GM21423 (cell line): Measurements from ENCODE around the gene NRIP1.

Experiments
- ATAC-seq: cut with Tn5 transposase; IDR thresholded peaks from one replicate; pipeline ENCODE4 v1.9.1; 2021; ENCODE audit warnings: mild to moderate bottlenecking, moderate library complexity; ENCODE audit not compliant: unreplicated experiment

Gene NRIP1

DNA sequence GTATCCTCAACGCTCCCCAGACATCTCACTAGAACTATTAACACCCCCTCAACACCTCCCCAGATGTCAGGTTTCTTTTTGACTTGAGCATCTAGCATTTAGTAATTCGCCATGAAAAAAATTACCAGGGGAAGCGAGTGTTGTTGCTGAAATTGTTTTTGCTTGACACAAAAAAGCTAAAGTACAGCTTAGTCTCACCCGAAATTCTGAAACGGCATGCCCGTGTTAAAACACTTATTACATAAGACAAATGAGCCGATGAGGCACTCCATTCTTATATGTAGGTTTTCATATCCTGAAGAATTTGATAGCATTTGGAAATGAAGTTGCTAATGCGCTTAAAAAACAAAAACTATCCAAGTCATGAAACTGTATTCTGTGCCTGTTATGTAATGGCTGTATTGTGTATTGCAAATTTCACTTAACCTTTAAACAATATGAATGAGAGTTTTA, 1.3 kb upstream of the NRIP1 start:
- ATAC-seq, result no peak

DNA sequence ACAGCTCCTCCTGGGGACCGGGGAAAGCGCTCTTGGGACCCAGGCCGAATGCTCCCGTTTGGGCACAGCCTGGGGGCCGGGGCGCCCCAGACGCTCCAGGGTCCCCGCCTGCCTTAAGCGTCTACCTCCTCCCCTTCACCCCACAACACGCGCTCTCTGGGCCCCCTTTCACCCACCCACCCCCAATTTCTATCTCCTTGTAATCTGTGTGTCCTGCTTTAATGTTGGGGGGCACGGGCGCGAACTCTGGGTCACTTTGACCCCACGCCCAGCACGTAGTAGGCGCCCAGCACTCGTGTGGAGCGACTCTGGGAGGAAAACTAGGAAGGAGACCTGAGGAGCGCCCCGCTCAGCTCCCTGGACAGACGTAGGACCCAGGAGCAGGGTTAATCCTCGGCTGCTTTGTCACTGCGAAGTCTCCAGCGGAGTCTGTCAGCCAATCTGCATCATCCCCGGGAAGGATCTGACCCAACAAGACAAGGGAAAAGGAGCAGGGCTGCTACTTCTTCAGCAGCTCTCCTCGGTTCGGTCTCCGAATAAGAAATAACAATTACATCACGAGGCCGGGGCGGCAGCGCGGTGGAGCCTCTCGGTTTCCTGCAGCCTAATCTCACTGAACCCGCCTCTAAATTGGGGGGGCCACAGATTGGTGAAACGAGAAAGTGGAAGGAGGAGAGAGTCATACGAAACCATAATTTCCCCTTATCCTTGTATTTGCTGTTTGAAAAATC, 757 bp upstream of the NRIP1 start:
- ATAC-seq, result no peak

DNA sequence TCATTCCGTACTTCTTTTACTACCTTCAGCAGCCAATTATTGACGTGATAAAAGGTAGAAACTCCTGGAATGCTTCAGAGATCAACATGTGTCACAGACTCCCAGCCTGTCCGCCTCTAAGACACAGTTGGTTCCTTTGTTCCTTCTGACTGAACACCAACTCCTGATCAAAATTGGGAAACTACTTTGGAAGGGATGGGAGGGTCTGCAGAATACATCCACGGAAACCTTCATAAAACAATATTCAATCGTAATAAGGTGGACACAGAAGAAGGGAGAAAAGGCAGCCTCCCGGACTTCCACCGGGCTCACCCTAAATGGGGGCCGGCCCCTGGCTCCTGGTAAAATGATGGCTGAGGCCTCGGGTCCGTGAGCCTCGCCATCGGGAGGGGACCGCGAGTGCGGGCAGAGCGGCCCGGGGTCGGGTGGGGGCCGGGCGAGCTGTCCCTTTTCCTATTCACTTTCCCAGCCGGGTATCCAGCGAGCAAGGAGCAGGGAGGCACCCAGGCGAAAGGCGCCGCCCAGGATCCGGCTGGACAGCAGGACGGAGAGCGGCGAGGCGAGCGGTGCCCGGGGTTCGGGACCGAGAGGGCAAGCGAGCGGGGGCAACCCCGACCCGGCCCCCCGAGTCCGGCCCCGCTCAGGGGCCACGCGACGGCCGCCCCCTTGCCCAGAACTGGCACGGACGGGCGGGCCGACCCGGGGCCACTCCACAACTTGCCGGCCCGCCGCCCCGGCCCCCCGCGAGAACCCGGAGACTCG, 805 bp downstream of the NRIP1 start:
- ATAC-seq, result no peak

DNA sequence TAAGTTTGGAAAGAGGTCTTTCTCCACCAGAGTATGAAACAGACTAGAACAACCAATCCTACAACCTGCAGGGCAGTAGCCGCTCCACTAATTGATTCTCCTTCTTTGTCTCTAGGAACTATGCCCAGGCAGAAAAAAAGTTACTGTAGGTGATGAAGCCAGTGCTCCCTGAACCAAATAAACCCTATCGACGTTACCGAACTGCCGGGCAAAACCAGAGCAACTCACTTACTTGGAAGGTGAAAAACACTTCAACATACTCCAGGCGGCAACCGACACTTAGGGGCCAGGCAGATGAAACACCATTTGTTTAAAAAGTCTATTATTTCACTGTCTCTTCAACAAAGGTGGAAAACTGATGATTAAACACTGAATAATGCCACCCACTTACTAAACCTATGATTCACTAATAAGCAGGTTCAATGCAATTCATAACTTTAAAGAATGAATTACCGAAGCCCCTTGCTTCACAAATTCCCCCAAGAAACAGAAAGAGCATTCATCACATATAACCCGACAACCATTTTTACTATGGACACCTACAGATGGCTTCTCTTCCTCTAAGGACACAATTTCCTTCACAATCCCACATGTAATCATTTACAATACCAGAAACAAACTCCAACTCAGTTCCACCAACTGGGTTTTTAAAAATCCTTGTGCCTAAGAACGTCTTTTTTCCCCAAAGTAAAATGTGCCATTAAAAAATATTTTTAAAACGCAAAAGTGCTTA, 1.6 kb downstream of the NRIP1 start:
- no peak for ATAC-seq

DNA sequence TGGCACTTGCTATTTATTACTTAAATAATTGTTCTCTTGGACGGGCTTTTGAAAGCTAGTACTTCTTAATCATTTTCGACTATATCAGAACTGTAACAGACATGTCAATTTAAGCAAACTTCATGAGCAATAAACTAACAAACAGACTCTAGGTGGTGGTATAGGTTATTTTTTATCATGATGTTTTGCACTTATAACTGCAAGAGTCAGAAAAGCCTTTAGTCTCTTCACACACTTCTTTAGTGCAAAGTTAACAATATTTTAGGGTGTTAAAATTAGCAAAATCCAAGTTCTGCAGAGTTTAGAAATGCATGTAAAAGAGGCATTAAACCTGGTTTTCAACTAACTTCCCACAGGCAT, 2.2 kb downstream of the NRIP1 start:
- ATAC-seq, result no peak

DNA sequence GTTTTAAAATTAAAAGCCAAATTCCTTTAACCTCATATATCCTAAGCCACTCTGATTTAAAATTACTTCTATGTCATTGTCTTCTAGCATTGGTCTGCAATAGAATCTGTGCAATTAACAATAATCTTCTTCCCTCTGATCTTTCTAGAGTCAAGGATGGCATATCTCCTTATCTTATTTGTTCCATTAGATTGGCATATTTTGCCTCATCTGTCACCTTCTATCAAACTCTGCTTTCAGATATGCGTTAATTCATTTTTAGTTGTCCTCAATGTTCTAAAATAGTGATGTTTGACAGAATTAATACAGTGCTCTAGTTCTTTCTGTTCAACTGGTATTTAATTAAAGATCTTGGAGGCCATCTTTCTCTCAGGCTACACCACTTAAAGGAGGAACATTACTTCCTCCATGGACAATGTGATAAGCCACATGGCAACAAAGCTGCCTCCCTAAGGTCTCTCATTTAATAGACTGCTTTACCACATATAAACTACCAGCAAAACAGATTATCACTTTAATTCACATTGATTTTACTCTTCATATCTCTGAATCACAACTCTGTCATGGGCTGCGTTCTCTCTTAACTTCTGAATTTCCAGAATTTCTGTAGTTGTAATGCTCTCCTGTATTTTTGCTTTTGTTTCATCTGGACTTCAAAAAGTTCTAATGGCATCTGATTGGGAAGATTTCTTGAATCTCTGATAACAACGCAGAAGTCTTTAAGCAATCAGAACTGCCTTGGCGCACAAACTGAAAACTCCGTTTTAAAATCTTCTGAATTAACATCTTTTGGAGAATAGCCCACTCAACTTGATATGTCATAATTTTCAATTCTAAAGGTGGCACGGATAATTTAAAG, 2.8 kb downstream of the NRIP1 start:
- ATAC-seq, result no peak

DNA sequence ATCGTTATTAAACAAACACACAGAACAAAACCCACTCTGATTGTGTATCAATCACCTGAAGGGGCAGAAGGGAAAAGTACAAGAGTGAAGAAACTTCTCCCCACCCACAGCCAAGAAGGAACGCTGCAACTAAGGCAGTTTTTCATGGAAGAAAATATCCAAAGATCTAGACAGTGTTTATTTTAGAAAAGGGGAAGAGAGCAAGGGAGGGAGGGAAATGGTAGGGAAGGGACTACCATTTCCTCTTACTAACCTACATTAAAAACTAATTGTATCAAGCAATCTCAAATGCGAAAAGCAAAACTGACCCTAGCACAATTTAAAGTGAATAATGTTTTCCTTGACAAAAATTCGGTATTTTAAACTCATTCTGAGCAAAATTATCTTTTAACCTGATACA, 3.5 kb downstream of the NRIP1 start:
- ATAC-seq, result no peak

DNA sequence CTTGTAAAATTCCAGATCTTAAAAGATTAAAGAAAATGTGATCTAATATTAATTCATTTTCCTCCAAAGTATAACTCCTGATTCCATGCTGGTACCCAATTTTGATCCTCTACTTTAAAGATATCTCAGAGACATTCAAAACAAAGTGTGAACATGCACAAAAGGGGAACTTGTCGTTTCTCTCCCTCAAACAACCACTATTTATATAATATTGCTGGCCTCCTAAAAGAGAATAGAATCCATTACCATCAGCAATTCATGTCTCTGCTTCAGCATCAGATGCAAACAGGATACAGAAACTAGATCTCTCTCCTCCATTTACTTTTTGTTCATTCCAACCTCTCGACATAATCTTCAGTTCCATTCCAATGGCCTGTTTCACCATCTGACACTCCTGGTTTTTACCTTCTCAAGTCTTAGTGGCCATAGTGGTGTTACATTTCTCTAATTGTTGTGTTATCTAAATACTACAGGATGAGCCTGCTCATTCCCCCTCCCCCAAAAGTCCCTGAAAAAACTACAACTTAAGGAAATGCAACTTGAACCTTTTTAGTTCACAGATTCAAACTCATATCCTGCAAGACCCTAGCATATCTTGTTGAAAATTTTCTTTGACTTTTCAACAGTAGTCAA, 4.1 kb downstream of the NRIP1 start:
- no peak for ATAC-seq

DNA sequence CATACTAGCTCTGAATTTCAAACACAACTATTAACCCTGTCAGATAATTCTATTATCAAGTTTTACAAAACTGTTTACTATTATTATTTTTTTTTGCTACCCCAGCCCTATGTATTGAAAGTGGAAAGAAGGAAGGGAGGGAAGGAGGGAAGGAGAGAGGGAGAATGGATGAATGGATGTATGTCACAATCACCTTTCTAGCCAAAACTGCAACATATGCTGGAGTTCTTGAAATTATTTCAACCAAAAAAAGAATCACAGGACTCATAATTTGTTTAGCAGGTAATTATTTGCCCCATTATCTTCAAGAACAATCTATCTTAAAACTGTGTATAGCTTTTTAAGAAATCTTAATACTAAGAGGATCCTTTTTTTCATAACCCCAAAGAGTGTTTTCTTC, 5.4 kb downstream of the NRIP1 start:
- ATAC-seq, result no peak

DNA sequence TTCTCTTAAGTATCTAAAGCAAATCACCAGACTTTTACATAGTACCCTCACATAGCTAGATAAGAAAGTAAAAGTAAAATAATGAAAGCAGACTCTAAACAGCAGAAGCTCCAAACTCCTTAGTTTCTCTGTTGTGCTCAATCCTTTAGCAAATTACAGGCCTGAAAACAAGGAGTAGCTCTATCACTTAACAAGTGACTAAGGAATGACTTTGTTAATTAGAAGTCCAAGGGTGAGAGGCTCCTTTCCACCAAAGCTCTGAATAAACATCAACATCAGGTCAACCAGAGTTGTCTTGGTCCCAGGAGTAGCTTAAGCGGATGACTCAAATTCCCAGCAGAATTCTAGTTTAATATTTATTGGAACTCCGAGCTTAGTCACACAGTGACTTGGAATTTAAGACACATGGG, 5.9 kb downstream of the NRIP1 start:
- no peak for ATAC-seq

DNA sequence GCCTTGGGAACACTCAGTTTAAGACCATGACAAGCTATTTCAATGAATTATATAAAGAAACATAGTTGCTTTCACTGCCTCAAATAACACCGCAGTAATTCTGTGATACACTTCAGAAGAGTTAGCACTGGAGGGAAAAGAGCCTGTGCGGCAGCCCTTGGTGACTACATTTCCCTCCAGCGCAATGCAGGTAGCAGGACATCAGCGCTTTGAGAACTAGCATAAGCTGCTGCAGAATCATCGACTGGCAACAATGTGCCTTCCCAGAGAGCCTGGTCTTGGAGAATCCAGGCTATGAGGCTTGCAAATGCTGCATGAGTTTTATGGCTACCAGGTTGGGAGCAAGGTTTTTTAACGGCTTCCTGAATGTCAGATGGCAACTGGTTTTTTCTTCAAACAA, 7.5 kb downstream of the NRIP1 start:
- no peak for ATAC-seq

DNA sequence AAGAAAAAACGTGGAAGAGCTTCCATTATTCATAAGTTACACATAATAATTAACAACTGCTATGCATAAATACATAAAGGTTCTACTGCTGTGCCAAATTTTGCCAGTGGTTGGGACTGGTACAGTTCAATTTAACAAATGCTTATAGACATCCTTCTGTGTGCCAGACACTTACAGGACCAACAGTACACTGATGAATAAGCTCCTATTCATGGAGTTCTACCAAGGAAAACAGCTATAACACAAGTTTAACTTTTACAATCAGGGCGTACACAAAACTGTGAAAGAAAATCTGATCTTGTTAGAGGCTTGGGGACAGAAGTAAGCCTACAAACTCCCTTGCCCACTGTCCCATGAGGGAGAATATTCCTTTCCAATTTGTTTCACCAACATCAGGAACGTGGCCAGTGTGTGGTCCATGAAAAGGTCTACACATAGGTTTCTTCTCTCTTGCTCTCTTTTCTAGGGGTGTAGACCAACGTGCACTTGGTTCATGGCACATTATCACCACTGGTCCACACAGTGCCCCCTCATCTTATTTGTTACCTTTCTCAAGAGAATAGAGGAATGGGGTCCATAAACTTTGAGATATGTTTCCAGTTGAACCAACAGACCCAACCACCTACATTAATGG, 10.1 kb downstream of the NRIP1 start:
- no peak for ATAC-seq

DNA sequence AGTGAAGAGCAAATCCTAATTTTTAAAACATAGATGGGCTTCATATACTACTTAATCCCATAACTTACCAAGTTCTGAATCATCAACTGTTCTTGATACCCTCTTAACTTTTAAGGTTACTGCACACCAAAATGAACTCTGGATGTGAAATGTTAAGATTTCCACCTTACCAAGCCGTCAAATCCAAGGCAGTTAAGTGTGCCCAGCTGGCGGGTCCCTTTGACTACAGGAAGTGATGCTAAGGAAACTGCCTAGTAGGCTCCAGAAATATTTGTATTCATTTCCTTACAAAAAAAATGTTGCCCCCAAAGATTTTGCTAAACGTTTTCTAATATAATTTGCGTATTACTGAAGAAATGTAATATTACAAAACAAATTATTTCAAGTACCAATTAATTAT, 10.7 kb downstream of the NRIP1 start:
- no peak for ATAC-seq

DNA sequence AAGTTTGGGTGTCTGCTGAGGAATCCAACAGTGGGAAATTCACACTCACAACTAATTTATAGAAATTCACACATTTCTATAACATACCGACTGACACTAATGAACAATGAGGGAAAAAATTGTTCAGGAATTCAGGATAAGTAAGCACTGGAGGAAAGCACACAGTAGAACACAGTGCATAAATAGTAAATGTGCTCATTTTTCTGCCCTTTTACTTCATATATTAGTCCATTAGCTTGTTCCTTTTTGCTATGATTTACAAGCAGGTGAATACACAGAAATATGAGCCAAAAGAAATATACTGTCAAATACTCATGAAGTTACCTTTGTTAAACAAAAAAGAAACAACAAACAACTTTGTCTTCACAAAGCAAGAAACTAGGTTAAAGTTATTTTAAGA, 11.3 kb downstream of the NRIP1 start:
- ATAC-seq, result no peak

DNA sequence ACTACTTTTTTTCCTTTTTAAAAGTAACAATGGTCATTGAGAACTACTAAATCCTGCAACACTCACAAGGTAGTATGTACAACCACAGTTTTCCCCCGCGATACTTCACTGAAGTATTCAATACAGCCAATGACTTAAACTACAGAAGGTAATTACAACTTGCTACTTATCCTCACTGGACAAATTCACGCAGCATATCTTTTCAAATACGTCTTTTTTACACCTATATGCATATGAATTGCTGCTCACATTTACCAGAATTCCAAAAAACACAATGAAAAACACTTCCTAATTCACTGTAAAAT, 12.4 kb downstream of the NRIP1 start:
- peak; percentile 22 for ATAC-seq

DNA sequence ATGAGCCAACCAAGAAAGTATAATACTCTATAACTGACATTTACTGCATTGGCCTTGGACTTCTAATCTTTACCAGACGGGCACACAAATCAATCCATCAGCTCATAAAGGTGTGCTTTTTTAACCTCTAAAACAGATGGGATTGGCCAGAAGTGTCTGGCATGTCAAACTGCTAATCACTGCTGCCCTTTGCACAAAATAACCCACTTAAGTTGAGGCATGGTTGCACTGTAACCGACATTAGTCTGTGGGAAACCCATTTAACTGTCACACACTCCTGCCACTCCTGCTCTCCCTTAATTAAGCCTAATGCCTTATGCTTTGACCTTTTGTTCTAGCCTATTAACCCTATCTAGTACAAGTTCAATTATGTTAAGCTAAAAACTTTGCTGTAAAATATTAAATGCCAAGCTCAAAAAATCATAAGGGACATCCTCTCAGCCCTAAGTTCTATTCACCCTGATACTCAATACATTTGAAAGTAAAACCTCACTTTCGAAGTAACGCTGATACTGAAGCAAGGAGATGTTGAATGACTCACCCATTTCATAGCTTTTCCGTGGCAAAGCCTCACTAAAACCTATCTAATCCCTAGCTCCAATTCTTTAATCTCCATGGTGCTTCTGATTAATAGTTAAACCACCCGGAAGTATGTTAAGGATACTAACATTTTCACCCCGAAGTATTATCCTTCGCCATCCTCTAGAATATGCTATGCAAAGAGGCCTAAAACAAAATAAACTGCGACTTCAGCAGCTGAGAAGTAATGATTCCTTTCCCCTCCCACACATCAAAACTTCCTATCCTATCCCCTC, 12.9 kb downstream of the NRIP1 start:
- peak; percentile 68 for ATAC-seq

DNA sequence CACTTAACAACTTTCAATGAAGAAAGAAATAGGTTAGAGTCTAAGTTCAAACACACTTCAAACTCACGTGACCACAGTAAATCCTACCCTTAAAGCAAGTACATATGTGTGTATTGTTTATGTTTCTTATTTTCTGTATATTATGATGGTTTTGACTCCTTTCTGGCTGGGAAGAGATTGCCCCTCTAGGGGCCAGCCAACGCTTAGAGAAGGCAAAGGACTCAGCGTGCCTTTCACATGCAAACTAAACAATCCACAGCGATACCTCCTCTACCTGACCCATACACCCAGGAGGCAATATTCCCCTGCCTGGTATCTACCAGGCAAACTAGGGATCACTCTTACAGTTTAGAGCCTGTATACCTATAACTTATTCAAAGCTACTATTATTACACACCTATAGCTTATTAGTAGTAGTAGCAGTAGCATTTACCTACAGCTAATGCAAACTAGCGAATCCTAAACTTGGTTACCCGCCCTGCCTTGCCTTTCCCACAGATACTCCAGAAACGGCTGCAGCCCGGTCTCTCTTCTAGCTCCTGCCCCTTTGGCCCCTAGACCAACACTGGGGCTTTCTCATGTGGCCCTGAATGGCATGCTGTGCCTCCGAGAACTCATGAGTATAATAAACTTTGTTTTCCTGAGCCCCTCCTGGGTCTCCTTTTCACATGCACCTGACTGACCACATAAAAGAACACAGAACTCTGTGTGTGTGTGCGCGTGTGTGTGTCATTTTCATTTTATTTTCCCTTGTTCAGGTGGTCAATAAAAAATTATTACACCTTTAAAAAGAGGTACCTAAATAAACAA, 14.0 kb downstream of the NRIP1 start:
- ATAC-seq, result no peak

DNA sequence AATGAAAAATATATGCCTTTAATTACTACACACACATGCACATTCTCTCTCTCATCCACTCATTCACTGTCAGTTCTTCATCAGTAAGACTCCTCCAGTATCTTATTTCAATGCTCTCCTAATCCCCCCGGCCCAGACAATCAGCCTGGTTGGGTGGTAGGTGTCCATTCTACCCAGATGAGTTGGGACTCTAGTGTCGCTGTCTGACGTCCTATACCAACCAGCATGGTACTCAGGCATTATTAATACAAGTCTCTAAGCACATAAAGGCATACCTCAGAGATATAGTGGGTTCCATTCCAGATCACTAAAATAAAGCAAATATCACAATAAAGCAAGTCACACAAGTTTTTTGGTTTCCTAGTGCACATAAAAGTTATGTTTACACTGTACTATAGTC, 19.8 kb downstream of the NRIP1 start:
- ATAC-seq, result no peak

DNA sequence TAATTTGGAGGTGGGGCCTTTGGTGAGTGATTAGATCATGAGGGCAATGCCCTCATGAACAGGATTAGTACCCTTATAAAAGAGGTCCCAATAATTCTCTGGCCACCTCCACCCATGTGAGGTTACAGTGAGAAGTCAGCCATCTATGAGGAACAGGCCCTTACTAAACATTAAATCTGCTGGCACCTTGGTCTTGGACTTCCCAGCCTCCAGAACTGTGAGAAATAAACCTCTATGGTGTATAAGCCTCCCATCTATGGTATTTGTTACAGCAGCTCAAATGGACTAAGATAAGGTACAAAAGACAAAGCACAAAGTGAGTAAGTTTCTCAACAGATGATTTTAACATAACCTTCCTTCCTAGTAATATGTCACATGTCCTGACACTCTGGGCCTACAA, 22.3 kb downstream of the NRIP1 start:
- no peak for ATAC-seq
